H9 (cell line): ENCODE results near the gene RHEBL1. TPM values are rescaled to one million over a fixed set of nuclear protein-coding genes. Genes with fewer than 3 reads are reported as not detected.

Experiments used
- DNase-seq: peaks from one replicate; pipeline ENCODE4 v3.0.0-alpha.2; 2017
- H2AFZ ChIP-seq: one replicate; pipeline ENCODE4 v1.6.1; 2013; ENCODE audit warnings: mild to moderate bottlenecking, low read length, control low read depth, moderate library complexity
- H2AK5ac ChIP-seq: 2 replicates; pipeline ENCODE4 v1.6.1; 2013; ENCODE audit warnings: low read length, control low read depth, mixed read lengths; ENCODE audit not compliant: insufficient read length
- H2BK120ac ChIP-seq: one replicate; pipeline ENCODE4 v1.6.1; 2013; ENCODE audit warnings: low read depth, mild to moderate bottlenecking, low read length, control low read depth, inconsistent platforms; ENCODE audit not compliant: poor library complexity, severe bottlenecking
- H2BK12ac ChIP-seq: 2 replicates; pipeline ENCODE4 v1.6.1; 2013; ENCODE audit warnings: low read length, control low read depth, mixed read lengths, low read depth; ENCODE audit not compliant: insufficient read length
- H2BK15ac ChIP-seq: 2 replicates; pipeline ENCODE4 v1.6.1; 2013; ENCODE audit warnings: low read depth, low read length, control low read depth
- H2BK20ac ChIP-seq: one replicate; pipeline ENCODE4 v1.6.1; 2013; ENCODE audit warnings: low read depth, mild to moderate bottlenecking, low read length, control low read depth, inconsistent platforms; ENCODE audit not compliant: poor library complexity, severe bottlenecking
- H2BK5ac ChIP-seq: 2 replicates; pipeline ENCODE4 v1.6.1; 2013; ENCODE audit warnings: low read length, control low read depth, mixed read lengths; ENCODE audit not compliant: insufficient read length
- H3K14ac ChIP-seq: 2 replicates; pipeline ENCODE4 v1.6.1; 2013; ENCODE audit warnings: low read length, control low read depth; ENCODE audit not compliant: insufficient read depth
- H3K18ac ChIP-seq: 2 replicates; pipeline ENCODE4 v1.6.1; 2013; ENCODE audit warnings: low read depth, mild to moderate bottlenecking, mixed read lengths, low read length, control low read depth; ENCODE audit not compliant: insufficient read length
- H3K23ac ChIP-seq: 2 replicates; pipeline ENCODE4 v1.6.1; 2013; ENCODE audit warnings: low read length, control low read depth, mixed read lengths, low read depth; ENCODE audit not compliant: insufficient read length
- H3K23me2 ChIP-seq: 2 replicates; pipeline ENCODE4 v1.6.1; 2013; ENCODE audit warnings: low read depth, mild to moderate bottlenecking, mixed read lengths, low read length, control low read depth; ENCODE audit not compliant: insufficient read length, poor library complexity, severe bottlenecking
- H3K27ac ChIP-seq: 2 replicates; pipeline ENCODE4 v1.5.1; 2013; ENCODE audit warnings: low read length, control low read depth, mixed read lengths, low read depth; ENCODE audit not compliant: insufficient read length
- H3K27me3 ChIP-seq: 2 replicates; pipeline ENCODE4 v1.6.1; 2013; ENCODE audit warnings: low read length, control low read depth, inconsistent platforms; ENCODE audit not compliant: insufficient read depth
- H3K4ac ChIP-seq: 2 replicates; pipeline ENCODE4 v1.6.1; 2013; ENCODE audit warnings: low read depth, mild to moderate bottlenecking, control low read depth, inconsistent platforms, low read length, moderate library complexity
- H3K4me1 ChIP-seq: 2 replicates; pipeline ENCODE4 v1.6.1; 2013; ENCODE audit warnings: low read length, control low read depth, inconsistent platforms; ENCODE audit not compliant: insufficient read depth
- H3K4me2 ChIP-seq: 2 replicates; pipeline ENCODE4 v1.6.1; 2013; ENCODE audit warnings: low read length, control low read depth, mixed read lengths; ENCODE audit not compliant: insufficient read length, insufficient read depth
- H3K56ac ChIP-seq: 2 replicates; pipeline ENCODE4 v1.6.1; 2013; ENCODE audit warnings: low read depth, mild to moderate bottlenecking, mixed read lengths, low read length, control low read depth; ENCODE audit not compliant: insufficient read length
- H3K79me1 ChIP-seq: 2 replicates; pipeline ENCODE4 v1.6.1; 2013; ENCODE audit warnings: low read depth, mild to moderate bottlenecking, moderate library complexity, low read length, control low read depth, inconsistent platforms; ENCODE audit not compliant: insufficient read depth, poor library complexity, severe bottlenecking
- H3K79me2 ChIP-seq: 2 replicates; pipeline ENCODE4 v1.6.1; 2013; ENCODE audit warnings: low read length, control low read depth, inconsistent platforms; ENCODE audit not compliant: insufficient read depth
- H3K9ac ChIP-seq: 2 replicates; pipeline ENCODE4 v1.6.1; 2013; ENCODE audit warnings: low read length, control low read depth, mixed read lengths; ENCODE audit not compliant: insufficient read length; ENCODE audit errors: extremely low read depth
- H3K9me3 ChIP-seq: one replicate; pipeline ENCODE4 v1.6.1; 2013; ENCODE audit warnings: low read depth, low read length, inconsistent platforms; ENCODE audit not compliant: control insufficient read depth
- H3T11ph ChIP-seq: one replicate; pipeline ENCODE4 v1.6.1; 2013; ENCODE audit warnings: mild to moderate bottlenecking, low read length, control low read depth, inconsistent platforms
- H4K20me1 ChIP-seq: one replicate; pipeline ENCODE4 v1.6.1; 2013; ENCODE audit not compliant: control insufficient read depth, insufficient read length, insufficient read depth
- H4K5ac ChIP-seq: 2 replicates; pipeline ENCODE4 v1.6.1; 2013; ENCODE audit warnings: low read depth, mild to moderate bottlenecking, mixed read lengths, low read length, control low read depth; ENCODE audit not compliant: insufficient read length
- H4K8ac ChIP-seq: replicated peaks from 2 replicates; pipeline ENCODE4 v1.6.1; 2013; ENCODE audit warnings: low read length, control low read depth, mixed read lengths, low read depth; ENCODE audit not compliant: insufficient read length
- H4K91ac ChIP-seq: 2 replicates; pipeline ENCODE4 v1.6.1; 2013; ENCODE audit warnings: low read depth, mild to moderate bottlenecking, moderate library complexity, mixed read lengths, low read length, control low read depth; ENCODE audit not compliant: insufficient read length
- H3K27ac Mint-ChIP-seq, 3 experiments: 2 replicates in 2 of 3; 3 replicates in 1 of 3; pipeline ENCODE4 v1.8.0; 2020 to 2021; ENCODE audit warnings: mixed read lengths in 3 of 3, mild to moderate bottlenecking in 1 of 3, moderate library complexity in 1 of 3
- H3K27me3 Mint-ChIP-seq: 2 replicates; pipeline ENCODE4 v1.8.0; 2021; ENCODE audit warnings: low read depth, mild to moderate bottlenecking, moderate library complexity, mixed read lengths
- H3K36me3 Mint-ChIP-seq, 3 experiments: 2 replicates in 2 of 3; 3 replicates in 1 of 3; pipeline ENCODE4 v1.8.0; 2020 to 2021; ENCODE audit warnings: low read depth in 3 of 3, mixed read lengths in 3 of 3; ENCODE audit not compliant: insufficient read depth in 1 of 3
- H3K4me1 Mint-ChIP-seq, 2 experiments: 2 replicates each; pipeline ENCODE4 v1.8.0; 2020; ENCODE audit warnings: mixed read lengths in 2 of 2
- H3K4me3 Mint-ChIP-seq, 2 experiments: 2 replicates in 1 of 2; 3 replicates in 1 of 2; pipeline ENCODE4 v1.8.0; 2020 to 2021; ENCODE audit warnings: mild to moderate bottlenecking in 2 of 2, mixed read lengths in 2 of 2, moderate library complexity in 1 of 2
- H3K9me3 Mint-ChIP-seq, 2 experiments: 2 replicates in 1 of 2; 3 replicates in 1 of 2; pipeline ENCODE4 v1.8.0; 2020; ENCODE audit warnings: mild to moderate bottlenecking in 2 of 2, mixed read lengths in 2 of 2, moderate library complexity in 1 of 2
- whole genome bisulfite sequencing: extraction: QIAGEN DNeasy Blood & Tissue Kit; methylation state at CpG from one replicate; pipeline ENCODE4 v1.1.7; 2013; ENCODE audit warnings: missing lambda C conversion rate, low lambda C conversion rate, mixed read lengths; ENCODE audit not compliant: insufficient read length; ENCODE audit errors: extremely low coverage; 5-methylcytosine and 5-hydroxymethylcytosine counted together
- total RNA-seq: library from RNA; stranded (reverse); gene quantifications from 2 replicates; pipeline ENCODE4 v1.2.1, GENCODE V29; 2021
- TF ChIP-seq, protein P1 (sequence below): fragments of 200-600 bp; sonication (generic); conservative IDR thresholded peaks from 3 replicates; pipeline ENCODE4 v1.8.0; 2021; ENCODE audit warnings: antibody characterized with exemption, mild to moderate bottlenecking

Gene RHEBL1
- total RNA-seq, 1 experiment from 2014 or later = 4.0 TPM

DNA sequence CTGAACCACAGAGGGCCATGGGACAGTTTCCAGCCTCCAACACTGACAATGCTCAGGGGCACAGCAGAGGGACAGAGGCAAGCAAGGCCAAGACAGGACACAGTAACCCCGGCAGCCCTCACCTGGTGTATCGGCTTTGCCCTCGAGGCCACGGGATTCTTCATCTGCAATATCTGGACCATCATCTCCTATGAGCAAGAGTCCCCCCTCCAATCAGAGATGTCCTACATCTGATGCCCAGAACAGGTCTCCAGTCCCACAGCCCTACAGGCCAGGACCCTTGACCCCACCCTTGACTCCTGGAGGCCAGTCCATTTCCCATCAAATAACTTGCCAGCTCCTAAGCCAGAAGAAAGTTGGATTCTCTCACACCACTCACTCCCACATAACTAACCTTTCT, 26.5 kb downstream of the RHEBL1 start:
- DNase-seq = no peak
- Mint-ChIP-seq H3K27ac (no peak overlapping the region), H3K4me3 (no peak overlapping the region; a peak in 1 of 5 replicates), H3K36me3 (peaks cover 66 to 97% (median 91%) of the 10 kb centered on the region in 3 experiments), H3K4me1 (no peaks in the 10 kb centered on the region), H3K9me3 (no peaks in the 10 kb centered on the region), H3K27me3 (no peaks in the 10 kb centered on the region)
- Histone ChIP-seq H3K18ac (no peak overlapping the region), H3K79me2 (no peaks in the 10 kb centered on the region), H4K91ac (no peak overlapping the region), H2BK12ac (no peak overlapping the region), H3K14ac (no peak overlapping the region), H2BK15ac (no peak overlapping the region), H3K4ac (no peak overlapping the region), H2BK20ac (no peak overlapping the region), H3K23ac (no peak overlapping the region), H4K20me1 (no peaks in the 10 kb centered on the region), H2AFZ (no peak overlapping the region), H3K27me3 (no peaks in the 10 kb centered on the region), H3K9me3 (no peaks in the 10 kb centered on the region), H3K79me1 (no peaks in the 10 kb centered on the region), H3T11ph (no peak overlapping the region), H3K4me1 (no peaks in the 10 kb centered on the region), H3K9ac (no peak overlapping the region), H3K27ac (no peak overlapping the region), H2BK120ac (no peak overlapping the region), H4K5ac (no peak overlapping the region), H3K23me2 (no peaks in the 10 kb centered on the region), H2AK5ac (no peak overlapping the region), H4K8ac (no peak overlapping the region), H2BK5ac (no peak overlapping the region), H3K4me2 (no peak overlapping the region), H3K56ac (no peak overlapping the region)
- no CpG with 5 or more reads among the region's 4 CpGs for WGBS
- TF ChIP-seq, protein P1, sequence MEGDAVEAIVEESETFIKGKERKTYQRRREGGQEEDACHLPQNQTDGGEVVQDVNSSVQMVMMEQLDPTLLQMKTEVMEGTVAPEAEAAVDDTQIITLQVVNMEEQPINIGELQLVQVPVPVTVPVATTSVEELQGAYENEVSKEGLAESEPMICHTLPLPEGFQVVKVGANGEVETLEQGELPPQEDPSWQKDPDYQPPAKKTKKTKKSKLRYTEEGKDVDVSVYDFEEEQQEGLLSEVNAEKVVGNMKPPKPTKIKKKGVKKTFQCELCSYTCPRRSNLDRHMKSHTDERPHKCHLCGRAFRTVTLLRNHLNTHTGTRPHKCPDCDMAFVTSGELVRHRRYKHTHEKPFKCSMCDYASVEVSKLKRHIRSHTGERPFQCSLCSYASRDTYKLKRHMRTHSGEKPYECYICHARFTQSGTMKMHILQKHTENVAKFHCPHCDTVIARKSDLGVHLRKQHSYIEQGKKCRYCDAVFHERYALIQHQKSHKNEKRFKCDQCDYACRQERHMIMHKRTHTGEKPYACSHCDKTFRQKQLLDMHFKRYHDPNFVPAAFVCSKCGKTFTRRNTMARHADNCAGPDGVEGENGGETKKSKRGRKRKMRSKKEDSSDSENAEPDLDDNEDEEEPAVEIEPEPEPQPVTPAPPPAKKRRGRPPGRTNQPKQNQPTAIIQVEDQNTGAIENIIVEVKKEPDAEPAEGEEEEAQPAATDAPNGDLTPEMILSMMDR = no peak
